Inflammatory macrophage treated with lipopolysaccharide for 4 hours (primary cell): ENCODE measurements around the gene EPHB1.
"Not testable (repeated sequence)": the region's sequence is repeated elsewhere in the genome, so short reads cannot be mapped to it uniquely, and the experiment has no call there.

Experiments
- DNase-seq: peaks from one replicate; pipeline ENCODE4 v3.0.0-alpha.2; 2020

The EPHB1 gene

DNA sequence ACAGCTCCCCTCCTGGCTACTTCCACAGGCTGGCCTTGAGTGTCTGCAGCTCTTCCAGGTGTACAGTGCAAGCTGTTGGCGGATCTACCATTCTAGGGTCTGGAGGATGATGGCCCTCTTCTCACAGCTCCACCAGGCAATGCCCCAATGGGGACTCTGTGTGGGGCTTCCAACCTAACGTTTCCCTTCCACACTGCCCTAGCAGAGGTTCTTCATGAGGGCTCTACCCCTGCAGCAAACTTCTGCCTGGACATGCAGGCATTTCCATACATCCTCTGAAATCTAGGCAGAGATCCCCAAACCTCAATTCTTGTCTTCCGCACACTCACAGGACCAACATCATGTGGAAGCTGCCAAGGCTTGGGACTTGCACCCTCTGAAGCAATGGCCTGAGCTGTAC is 438.4 kb downstream of the EPHB1 start:
- not testable (repeated sequence) for DNase-seq

DNA sequence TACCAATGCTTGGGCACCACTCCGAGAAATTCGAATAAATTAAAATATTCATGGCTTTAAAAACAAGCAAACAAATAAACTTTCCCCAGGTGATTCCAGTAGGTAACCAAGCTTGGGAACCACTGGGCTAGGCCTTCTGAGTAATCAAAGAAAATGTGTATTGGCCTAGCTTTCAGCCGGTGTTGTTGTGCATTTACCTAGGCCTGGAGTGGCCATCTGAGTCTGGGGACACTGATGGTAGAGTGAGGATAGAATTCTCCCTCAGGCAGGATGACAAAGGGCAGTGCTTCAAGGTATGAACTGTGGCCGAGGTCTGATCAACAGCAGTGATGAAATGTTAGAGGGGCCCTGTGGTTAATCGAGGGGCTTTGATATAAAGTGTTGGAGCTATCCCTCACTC is 440.5 kb downstream of the EPHB1 start:
- DNase-seq: no peak

DNA sequence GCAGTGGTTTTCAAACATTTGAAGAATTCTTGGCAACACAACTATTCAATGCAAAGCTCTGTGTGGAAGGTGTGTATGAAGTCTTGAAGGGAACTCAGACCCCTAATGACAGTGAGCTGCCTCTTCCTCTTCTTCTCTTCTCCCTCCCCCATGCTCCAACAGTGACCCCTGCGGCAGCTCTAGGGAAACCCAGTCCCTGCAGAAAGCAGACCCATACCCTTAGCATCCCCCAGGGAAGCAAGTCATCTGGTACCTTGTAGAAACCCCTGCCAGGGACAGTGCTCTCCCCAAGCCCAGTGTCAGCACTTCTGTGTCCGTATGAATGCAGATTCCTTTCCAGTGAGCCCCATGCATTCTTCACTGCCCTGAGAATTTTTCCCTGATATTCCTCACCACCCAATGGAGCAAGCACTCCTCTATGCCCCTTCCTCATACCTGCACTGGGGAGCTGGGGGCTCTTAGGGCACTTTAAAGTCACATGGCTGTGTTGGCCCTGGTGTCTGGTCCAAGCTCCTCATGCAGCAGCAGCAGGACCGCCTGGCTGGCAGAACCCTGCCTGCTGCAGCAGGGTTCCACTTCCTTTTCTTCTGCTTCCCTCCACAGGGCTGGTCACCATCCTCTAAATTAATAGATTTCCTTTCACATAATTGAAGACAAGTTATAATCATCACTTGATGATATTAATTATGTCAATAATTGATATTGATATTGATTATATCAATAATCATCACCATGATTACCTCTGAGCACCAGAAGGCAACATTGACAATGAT is 442.5 kb downstream of the EPHB1 start:
- DNase-seq: no peak

DNA sequence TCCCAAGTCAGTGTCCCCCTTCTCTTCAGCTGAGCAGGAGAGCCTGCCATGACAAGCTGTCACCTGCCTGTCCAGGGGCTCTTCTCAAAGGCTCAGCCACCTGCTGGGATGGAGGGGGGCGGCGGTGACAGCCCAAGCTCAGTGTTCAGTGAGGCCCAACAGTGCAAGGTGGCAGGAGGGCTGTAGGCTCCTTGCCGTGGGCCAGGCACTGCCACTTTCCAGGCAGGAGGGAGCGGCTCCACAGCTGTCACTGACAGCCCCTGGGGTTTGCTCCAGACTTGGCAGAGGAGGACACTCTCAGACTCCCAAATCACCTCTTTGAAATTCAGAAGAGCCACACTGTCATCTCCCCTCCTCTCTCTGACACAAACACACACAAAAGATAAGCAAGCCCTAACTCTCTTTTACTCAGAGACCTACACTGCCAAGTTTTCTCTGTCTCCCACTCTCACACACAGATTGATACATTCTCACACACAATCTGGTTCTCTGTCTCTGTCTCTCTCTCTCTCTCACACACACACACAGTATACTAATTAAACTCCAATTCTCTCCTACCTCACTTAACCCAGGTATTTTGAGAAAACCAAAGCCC is 443.3 kb downstream of the EPHB1 start:
- no peak for DNase-seq

DNA sequence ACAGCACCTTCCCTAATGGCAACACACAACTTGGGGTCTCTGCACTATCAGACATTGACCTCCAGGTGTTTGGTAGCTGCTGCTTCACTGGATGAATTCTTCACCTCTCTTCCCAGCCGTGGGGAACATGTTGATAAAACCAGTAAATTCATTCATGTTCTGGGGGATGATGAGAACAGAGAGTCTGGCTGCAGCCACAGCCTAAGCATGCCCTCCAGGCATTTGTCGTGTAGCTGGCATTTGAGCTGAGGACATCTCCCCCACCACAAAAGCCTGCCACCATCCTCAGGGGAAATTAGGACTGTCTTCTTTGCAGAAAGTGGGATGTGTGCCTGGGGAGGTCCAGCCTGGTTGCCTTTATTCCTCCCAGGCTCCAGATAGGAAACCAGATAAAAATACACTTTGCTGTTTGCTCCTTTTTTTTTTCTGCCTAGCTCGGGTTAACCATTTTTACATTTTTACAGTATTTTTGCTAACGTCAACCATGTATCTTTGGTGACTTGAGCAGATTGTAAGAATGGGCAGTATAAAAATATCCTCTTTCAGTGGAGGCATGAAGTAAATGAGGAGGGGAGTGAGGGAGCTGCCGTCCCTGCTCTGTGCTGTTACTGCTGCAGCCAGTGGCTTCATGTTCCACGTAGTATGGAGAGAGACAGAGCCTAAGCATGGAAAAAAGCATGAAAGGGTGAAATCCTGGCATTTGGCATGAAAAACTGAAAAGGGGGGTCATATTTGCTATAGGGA is 444.0 kb downstream of the EPHB1 start:
- DNase-seq: no peak

DNA sequence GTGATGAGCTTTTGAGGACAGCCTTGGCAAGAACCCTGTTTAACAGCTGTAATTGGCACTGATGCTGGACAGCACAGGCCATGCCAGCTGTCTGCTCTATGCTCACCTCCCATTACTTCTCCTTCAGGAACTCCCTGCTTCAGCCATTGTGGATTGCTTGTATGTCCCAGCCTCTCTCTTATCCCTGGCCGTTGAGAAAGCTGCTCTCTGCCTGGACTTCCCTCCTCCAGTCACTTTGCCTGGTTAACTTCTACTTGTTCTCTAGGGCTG is 444.5 kb downstream of the EPHB1 start:
- no peak for DNase-seq

DNA sequence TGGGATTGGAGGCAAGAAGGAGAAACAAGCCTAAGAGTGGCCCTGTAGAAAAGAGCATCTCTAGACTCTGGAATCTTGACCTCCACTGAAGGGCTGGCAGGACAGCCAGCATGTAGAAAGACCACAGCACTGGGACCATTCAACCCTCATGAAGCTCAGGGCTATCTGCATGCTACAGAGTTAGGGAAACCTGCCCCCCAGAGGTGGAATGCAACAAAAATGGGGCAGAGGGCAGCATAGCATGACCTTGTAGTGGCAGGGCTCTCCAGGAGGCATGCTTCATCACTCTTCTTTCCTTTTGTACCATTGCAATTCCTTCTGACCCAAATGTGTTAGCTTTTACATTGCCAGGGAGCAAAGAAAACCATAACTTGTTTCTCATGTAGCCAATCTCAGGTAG is 445.4 kb downstream of the EPHB1 start:
- no peak for DNase-seq

DNA sequence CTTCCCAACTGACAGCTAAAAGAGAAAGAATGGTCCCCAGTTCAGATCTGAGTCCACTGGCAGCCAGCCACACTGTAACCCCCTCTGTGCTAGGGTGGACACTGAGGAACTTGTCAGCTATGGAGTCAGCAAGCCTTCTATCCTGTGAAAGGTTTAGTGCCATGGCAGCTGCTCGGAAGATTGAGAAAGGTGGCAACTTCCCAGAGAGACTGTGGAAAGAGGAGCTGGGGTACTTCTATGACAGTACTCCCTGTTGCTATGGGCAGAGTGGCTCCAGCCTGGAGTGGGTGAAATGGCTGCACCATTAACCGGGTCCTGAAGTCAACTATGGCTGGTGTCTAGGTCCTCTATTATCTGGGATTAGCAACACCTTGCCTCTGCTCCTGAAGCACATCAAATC is 447.2 kb downstream of the EPHB1 start:
- no peak for DNase-seq

DNA sequence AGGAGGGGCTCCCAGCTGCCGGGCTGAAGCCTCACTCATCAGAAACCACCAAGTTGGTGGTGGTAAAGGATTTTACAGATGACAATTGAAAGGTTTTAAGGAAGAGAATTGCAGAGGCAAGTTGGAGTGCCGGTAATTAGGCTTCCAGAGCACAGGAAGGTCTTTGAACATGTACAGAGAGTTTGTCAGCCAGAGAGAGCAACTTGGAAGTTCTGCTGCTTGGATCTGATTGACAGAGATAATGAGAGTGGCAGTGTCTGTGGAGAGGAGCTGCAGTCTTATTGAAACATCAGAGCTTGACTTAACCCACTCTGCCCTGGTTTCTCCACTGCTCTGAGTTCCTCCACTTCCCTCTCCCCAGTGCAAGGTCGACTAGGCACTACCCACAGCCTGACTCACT is 448.6 kb downstream of the EPHB1 start:
- no peak for DNase-seq

DNA sequence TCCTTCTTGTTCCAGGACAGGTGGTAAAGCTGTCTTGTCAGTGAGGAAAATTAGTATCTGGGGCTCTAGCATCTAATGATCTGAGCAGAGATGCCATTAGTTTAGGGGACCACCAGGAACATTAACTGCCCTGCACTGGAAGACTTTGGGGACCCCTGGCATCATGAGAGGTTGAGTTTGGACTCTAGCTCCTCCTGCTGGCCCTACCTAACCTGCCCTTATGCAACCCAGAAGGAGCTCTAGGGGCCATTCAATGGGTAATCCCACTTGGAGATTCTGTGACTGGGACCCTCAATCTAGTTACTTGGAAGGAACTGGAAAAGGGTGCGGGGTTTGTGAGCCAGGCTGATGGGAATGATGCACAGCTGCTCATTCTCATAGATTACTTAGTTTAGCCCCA is 451.0 kb downstream of the EPHB1 start:
- no peak for DNase-seq

DNA sequence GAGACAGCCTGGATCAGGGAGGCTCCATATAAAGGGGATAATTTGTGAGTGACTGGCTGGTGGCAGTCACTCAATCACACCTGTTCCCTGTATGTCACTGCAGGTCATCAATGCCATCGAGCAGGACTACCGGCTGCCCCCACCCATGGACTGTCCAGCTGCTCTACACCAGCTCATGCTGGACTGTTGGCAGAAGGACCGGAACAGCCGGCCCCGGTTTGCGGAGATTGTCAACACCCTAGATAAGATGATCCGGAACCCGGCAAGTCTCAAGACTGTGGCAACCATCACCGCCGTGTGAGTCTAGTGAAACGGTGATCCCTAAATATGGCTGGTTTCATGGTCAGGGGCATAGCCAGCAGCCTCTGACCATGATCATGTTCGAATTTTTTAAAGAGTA is 453.2 kb downstream of the EPHB1 start:
- DNase-seq: no peak

DNA sequence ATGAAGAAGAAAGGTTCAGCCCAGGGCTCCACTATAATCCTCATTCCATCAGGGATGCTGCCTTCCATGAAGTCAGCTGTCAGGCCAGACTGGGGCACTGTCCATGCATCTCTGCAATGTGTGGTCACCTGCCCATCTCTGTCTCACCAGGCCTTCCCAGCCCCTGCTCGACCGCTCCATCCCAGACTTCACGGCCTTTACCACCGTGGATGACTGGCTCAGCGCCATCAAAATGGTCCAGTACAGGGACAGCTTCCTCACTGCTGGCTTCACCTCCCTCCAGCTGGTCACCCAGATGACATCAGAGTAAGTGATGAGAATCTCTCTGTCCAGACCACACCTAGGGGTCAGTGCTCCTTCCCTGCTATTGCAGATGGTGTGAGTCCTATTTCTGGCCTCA is 454.1 kb downstream of the EPHB1 start:
- DNase-seq: no peak

DNA sequence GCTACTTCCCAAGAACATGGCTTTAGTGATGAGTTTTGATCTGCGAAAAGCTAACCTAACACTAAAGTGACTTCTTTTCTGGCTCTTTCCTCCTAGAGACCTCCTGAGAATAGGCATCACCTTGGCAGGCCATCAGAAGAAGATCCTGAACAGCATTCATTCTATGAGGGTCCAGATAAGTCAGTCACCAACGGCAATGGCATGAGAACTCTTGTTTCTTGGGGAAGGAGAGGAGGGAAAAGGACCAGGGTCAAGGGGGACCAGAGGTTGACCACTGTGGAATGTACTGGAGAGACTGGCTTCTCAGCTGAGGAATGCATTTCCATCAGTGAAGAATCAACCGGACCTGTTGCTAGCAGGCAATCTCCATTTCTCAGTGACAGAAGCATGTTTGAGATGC is 463.9 kb downstream of the EPHB1 start:
- DNase-seq: no peak

DNA sequence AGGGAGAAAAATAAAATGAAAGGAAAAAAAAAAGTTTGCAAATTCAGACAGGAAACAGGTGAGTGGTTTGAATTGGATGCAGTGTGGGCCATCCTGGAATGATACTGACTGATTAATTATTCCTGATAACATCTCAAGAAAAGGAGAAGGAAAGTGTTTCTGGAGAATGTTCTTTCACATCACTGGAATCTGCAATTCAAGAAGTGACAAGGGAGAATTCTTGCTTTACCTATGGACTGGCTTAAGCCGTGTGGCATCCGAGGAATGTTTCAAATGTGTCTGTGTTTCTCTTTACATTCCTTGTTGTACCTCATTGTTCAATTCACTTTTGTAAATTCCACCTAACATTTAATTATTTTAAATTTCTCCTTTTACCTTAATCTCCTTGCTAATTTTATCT is 465.0 kb downstream of the EPHB1 start:
- no peak for DNase-seq

DNA sequence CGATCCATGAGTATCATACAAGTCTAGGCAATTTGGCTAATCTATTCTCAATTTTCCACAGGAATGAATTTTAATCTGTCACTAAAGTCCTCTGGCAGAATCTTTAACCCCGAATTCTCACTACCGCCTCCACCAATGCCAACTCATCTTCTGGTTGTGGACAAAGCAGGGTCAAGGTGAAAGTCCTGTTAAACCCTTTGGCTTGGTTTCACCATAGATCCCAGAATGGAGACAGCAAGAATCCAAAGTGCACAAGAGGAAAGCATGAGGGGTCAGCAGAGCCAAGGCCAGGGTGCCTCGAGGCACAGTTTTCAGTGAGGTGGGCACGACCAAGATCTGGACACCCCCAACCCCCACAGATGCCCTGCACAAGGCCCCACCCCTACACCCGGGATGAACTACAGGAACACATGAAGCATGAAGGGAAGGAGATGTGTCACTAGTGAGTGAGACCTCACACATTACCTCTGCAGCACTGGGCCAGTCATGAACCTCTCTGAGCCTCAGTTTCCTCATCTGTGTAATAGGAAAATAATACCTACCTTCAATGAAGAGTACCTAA is 466.2 kb downstream of the EPHB1 start:
- DNase-seq: no peak

DNA sequence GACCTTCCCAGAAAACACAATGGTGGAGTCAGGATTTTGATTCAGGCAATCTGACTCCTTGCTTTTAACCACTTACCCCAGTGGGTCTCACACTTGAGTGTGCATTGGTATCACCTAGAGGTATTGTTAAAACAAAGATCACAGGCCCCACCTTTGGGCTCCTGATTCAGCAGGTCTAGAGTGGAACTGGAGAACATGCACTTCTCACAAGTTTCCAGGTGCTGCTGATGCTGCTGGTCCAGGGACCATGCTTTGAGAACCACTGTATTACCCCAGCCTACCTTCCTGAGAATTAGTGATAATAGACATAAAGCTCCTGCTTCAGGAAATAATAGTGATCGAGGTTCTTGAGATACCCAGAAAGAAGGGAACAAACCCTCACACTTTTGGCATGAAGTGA is 466.9 kb downstream of the EPHB1 start:
- DNase-seq: no peak

DNA sequence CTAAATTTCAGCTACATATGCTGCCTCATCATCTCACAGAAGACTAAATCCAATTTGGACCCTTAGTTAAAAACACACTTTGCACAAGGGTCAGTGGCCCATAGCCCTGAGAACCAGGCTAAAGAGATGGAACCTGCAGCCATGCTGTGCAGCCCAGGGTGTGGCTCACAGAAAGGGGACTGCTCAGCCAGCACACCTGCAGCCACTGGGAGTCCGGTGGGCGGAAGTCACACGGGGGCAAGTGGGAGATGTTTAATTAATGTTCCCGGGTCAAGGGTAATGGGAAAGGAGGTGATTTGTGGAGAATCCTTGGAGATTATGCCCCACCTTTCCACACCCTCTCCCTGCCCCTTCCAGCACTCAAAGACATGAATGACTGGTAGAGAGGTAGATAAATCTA is 467.4 kb downstream of the EPHB1 start:
- DNase-seq: no peak

DNA sequence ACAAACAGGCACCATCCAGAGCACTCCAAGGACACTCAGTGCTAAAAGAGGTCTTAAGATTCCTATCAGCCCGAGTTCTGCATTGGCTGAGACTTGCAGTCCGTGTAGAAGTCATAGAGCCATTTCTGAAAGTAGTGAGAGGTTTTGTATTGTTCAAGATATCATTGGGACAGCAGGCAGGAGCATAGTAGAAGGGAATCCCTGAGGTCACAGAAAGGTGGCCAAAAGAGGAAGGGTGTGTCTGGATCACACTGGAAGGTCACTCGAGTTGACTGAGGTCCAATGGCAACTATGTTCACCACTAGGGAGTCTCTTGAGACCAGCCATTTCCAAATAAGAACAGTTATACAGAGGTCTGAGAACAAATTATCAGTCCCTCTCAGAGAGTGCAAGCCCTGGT is 468.3 kb downstream of the EPHB1 start:
- DNase-seq: no peak

DNA sequence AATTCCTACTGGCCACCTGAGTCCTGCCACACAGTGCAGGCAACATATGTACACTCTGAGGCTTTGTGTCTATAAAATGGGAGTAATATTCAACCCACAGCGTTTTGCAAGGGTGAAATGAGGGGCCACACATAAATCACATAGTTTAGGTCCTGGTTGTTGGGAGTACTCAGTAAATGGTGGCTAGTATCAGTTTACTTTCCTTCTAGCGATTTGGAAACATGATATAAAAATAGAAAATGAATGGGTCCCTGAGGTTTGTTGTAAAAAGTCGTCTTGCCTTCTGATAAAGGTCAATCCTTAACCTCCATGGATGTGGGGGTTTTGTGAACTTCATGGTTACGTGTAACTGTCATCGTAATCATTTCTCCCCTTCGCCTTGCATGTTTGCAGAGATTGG is 472.4 kb downstream of the EPHB1 start:
- DNase-seq: no peak

DNA sequence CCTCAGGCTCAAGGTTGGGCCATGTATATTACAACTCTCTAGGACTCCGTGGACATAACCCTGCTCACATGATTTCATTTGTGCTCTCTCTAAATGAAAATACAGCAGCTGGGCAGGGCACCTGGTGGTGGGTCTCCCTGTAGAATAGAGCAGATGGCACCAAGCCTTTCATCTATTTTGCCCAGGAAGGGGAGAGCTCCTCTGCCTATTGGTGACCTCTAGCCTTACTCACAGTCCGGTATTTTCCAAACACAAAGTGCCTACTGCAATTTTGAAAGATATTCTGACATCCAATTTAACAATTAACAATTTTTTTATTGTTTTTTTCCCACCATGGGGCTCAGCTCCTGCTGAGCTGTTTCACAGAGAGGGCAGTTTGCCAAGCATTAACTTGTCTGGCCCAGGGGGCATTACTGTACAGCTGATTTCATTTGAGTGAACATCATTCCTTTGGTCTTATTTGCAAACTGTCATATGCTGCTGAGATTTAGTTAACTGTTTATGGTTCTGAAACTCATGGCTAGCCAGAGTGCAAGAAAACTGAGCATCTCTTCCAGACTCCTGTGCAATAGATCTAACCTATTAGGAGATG is 474.0 kb downstream of the EPHB1 start:
- DNase-seq: no peak

DNA sequence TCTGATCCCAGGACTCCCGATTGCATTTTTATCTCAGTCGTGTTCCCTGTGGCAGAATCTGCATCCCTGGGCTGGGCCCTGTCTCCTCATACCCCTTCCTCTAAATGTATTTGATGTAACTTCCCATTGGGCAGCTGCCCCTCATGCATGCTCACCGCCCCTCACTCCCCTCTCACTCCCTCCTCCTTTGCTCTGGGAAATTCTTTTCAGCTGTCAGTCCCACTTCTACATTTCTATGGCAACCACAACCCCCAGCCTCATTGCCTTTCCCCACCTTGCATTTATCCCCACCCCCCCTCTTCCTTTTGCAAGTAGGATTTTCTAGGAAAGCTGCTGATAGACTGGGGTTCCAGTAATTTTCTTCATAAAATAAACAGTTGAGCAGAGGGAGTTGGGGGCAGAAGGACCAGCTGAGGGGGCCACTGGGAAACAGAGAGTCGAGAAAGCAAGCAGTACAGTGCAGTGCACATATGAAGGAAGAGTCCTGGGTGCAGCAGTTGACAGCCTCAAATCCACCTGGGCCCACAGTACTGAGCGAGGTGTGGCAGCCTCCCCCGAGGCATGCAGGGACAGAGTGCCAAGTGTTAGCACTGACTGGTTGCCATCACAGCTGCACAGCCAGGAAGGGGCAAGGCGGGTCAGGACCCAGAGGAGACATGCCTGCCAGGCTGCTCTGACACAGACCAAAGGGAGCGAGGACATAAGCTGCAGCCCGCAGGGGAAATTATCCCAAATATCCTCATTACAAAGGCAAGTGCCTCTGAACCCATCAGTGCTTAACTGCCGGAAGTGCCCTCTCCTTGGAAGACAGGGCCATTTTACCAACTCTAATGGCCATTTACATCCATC is 476.3 kb downstream of the EPHB1 start:
- no peak for DNase-seq

DNA sequence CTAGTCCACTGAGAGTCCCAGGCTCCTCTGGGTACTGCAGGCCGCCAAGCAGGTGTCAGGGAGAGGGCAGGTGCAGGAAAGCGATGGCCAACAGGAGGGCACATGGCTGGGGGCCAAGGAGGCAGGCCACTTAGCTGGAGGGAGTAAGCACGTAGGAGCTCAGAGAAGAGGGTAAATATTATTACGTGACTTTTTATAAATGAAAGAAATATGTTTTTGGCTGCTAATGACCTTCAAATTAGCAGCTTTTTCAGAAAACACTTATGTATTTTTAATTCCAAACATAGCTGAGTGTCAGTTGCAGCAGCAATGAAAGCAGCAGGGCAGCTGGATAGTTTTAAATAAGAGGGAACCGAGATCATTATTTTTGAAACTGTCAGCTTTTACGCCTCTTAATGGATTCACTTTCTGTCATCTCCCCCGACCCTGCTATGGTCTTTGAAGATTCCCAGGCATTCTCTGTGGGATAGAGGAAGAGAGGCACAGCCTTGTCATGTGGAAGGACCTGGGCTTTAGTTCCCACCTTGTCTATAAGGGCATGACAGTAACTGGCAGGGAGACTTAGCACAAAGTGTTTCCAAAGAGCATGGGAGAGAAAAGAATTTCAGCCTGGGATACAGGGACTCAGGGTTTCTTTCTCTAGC is 477.1 kb downstream of the EPHB1 start:
- no peak for DNase-seq
